HepG2 (cell line): ENCODE measurements around the gene PANK3.

ENCODE experiments used
- JUN ChIP-seq: sonication (generic); formaldehyde crosslinking; IDR thresholded peaks from 2 replicates; pipeline ENCODE4 v1.4.0; 2020; ENCODE audit warnings: mild to moderate bottlenecking, missing genetic modification reagents
- NFE2 ChIP-seq: sonication (generic); formaldehyde crosslinking; IDR thresholded peaks from 2 replicates; pipeline ENCODE4 v1.4.0; 2020; ENCODE audit warnings: missing genetic modification reagents
- PAWR ChIP-seq: sonication (generic); formaldehyde crosslinking; IDR thresholded peaks from 2 replicates; pipeline ENCODE4 v1.4.0; 2020; ENCODE audit warnings: missing genetic modification reagents, mild to moderate bottlenecking, borderline replicate concordance
- POLR2A ChIP-seq, 2 experiments: IDR thresholded peaks; 2 replicates each; pipeline ENCODE4 v1.6.1; 2011; ENCODE audit warnings: low read depth in 2 of 2, low read length in 2 of 2, mild to moderate bottlenecking in 1 of 2, moderate library complexity in 1 of 2; ENCODE audit not compliant: insufficient read depth in 1 of 2
- SMAD1 ChIP-seq: sonication (generic); formaldehyde crosslinking; IDR thresholded peaks from 2 replicates; pipeline ENCODE4 v1.4.0; 2020; ENCODE audit warnings: missing genetic modification reagents, low read depth, mild to moderate bottlenecking, borderline replicate concordance
- TOPORS ChIP-seq: sonication (generic); formaldehyde crosslinking; IDR thresholded peaks from 2 replicates; pipeline ENCODE4 v1.8.0; 2023; ENCODE audit warnings: mild to moderate bottlenecking, missing genetic modification reagents
- ZBTB8A ChIP-seq: sonication (generic); formaldehyde crosslinking; IDR thresholded peaks from 2 replicates; pipeline ENCODE4 v1.4.0; 2020; ENCODE audit warnings: mild to moderate bottlenecking, low read depth, missing genetic modification reagents, borderline replicate concordance
- ZNF263 ChIP-seq: sonication (generic); formaldehyde crosslinking; IDR thresholded peaks from 2 replicates; pipeline ENCODE4 v1.4.0; 2020; ENCODE audit warnings: missing genetic modification reagents
- ZNF274 ChIP-seq: sonication (generic); formaldehyde crosslinking; IDR thresholded peaks from 2 replicates; pipeline ENCODE4 v1.5.1; 2020; ENCODE audit warnings: mild to moderate bottlenecking, missing genetic modification reagents
- ZNF547 ChIP-seq: sonication (generic); formaldehyde crosslinking; IDR thresholded peaks from 2 replicates; pipeline ENCODE4 v1.5.1; 2020; ENCODE audit warnings: mild to moderate bottlenecking, missing genetic modification reagents
- TF ChIP-seq, protein P1 (sequence below): IDR thresholded peaks from 2 replicates; pipeline ENCODE4 v1.6.1; 2012; ENCODE audit warnings: inconsistent platforms
- TF ChIP-seq, protein P2 (sequence below): sonication (generic); formaldehyde crosslinking; IDR thresholded peaks from 2 replicates; pipeline ENCODE4 v1.5.0; 2020; ENCODE audit warnings: mild to moderate bottlenecking, missing genetic modification reagents, moderate library complexity

DNA sequence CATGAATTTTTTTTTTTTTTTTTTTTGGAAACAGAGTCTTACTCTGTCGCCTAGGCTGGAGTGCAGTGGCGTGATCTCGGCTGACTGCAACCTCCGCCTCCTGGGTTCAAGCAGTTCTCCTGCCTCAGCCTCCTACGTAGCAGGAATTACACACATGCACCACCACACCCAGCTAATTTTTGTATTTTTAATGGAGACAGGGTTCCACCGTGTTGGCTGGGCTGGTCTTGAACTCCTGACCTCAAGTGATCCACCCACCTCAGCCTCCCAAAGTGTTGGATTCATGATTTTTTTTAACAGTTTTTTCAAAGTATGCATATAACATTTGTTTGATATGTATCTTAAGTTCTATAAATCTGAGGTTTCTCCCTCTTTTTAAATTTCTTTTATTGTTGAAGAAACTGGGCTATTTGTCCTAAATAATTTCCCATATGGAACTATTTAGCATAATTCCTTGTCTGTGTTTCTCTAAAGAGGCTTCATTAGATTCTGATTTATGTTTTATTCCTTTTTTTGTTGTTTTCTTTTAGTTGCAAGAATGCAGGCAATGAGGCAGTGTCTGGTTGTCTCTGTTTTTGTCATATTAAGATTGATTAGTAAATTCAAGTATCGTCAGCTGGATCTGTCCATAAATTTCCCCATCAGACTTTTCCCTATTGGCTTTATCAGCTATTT is 76.5 kb downstream of the PANK3 start:
- TF ChIP-seq, protein P1, sequence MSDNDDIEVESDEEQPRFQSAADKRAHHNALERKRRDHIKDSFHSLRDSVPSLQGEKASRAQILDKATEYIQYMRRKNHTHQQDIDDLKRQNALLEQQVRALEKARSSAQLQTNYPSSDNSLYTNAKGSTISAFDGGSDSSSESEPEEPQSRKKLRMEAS = no peak
- TF ChIP-seq JUN (no peak), POLR2A (IDR thresholded peaks at IDR 0.05; ENCODE audit: insufficient read depth in 1 of 2, low read depth in 2 of 2, low read length in 2 of 2) (no peak), TOPORS (CRISPR knock-in tag) (no peak), NFE2 (CRISPR knock-in tag) (no peak), ZNF263 (CRISPR knock-in tag) (no peak), PAWR (no peak), ZNF274 (no peak), ZBTB8A (CRISPR knock-in tag) (no peak), SMAD1 (CRISPR knock-in tag) (no peak), ZNF547 (CRISPR knock-in tag) (no peak)
- TF ChIP-seq, protein P2, sequence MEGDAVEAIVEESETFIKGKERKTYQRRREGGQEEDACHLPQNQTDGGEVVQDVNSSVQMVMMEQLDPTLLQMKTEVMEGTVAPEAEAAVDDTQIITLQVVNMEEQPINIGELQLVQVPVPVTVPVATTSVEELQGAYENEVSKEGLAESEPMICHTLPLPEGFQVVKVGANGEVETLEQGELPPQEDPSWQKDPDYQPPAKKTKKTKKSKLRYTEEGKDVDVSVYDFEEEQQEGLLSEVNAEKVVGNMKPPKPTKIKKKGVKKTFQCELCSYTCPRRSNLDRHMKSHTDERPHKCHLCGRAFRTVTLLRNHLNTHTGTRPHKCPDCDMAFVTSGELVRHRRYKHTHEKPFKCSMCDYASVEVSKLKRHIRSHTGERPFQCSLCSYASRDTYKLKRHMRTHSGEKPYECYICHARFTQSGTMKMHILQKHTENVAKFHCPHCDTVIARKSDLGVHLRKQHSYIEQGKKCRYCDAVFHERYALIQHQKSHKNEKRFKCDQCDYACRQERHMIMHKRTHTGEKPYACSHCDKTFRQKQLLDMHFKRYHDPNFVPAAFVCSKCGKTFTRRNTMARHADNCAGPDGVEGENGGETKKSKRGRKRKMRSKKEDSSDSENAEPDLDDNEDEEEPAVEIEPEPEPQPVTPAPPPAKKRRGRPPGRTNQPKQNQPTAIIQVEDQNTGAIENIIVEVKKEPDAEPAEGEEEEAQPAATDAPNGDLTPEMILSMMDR = no peak
